GM18499 (cell line): Measurements from ENCODE around the gene PTGIS.

Experiments used
- ATAC-seq: cut with Tn5 transposase; IDR thresholded peaks from one replicate; pipeline ENCODE4 v1.9.1; 2021; ENCODE audit warnings: moderate number of reproducible peaks; ENCODE audit not compliant: insufficient read depth, unreplicated experiment

PTGIS gene

GRCh38 chr20:49562311-49563014, 5.5 kb downstream of the PTGIS start:
- ATAC-seq: no peak

- no peak for ATAC-seq
These were observed 6.1 kb downstream of the PTGIS start for GRCh38 chr20:49561806-49562205.

- no peak for ATAC-seq
These were observed 6.7 kb downstream of the PTGIS start for GRCh38 chr20:49561256-49561655.

- no peak for ATAC-seq
These were observed 7.3 kb downstream of the PTGIS start for GRCh38 chr20:49560646-49561045.

- no peak for ATAC-seq
These were observed 7.8 kb downstream of the PTGIS start for GRCh38 chr20:49560186-49560585.

- no peak for ATAC-seq
These were observed 8.4 kb downstream of the PTGIS start for GRCh38 chr20:49559411-49560081.

GRCh38 chr20:49558826-49559225, 9.1 kb downstream of the PTGIS start:
- no peak for ATAC-seq

GRCh38 chr20:49557449-49557848, 10.5 kb downstream of the PTGIS start:
- ATAC-seq: no peak

- no peak for ATAC-seq
These were observed 11.3 kb downstream of the PTGIS start for GRCh38 chr20:49556621-49557020.

GRCh38 chr20:49549801-49550551, 18.0 kb downstream of the PTGIS start:
- no peak for ATAC-seq

- no peak for ATAC-seq
These were observed 19.5 kb downstream of the PTGIS start for GRCh38 chr20:49548371-49548947.

- ATAC-seq: no peak
These were observed 22.4 kb downstream of the PTGIS start for GRCh38 chr20:49545572-49545971.

- ATAC-seq: no peak
These were observed 23.4 kb downstream of the PTGIS start for GRCh38 chr20:49544535-49544934.

- ATAC-seq: no peak
These were observed 24.0 kb downstream of the PTGIS start for GRCh38 chr20:49543858-49544437.

- ATAC-seq: no peak
These were observed 24.7 kb downstream of the PTGIS start for GRCh38 chr20:49543071-49543857.

GRCh38 chr20:49542514-49542991, 25.4 kb downstream of the PTGIS start:
- ATAC-seq: no peak

- no peak for ATAC-seq
These were observed 26.0 kb downstream of the PTGIS start for GRCh38 chr20:49541733-49542513.

- no peak for ATAC-seq
These were observed 27.1 kb downstream of the PTGIS start for GRCh38 chr20:49540687-49541435.
